Kidney (tissue), 14 donors: ENCODE results near the gene TCEANC2. TPM values are rescaled to one million over a fixed set of nuclear protein-coding genes. Genes with fewer than 3 reads are reported as not detected.
A peak's percentile ranks its signal among the peaks of the same experiment; 100 is the strongest.
"Not testable (repeated sequence)": the region's sequence is repeated elsewhere in the genome, so short reads cannot be mapped to it uniquely, and the experiment has no call there.

Source experiments
- DNase-seq, 5 donors: peaks; one replicate each; pipeline ENCODE4 v3.0.0-alpha.2; 2013 to 2020
- FAIRE-seq: peaks from 2 replicates; lab custom pipeline; 2012; peaks lifted over from hg19 to GRCh38; lab: Jason Lieb, UNC
- H3K27ac ChIP-seq, 2 donors: one replicate each; pipeline ENCODE4 v1.7.0; 2013; ENCODE audit warnings: low read depth in 2 of 2, low read length in 2 of 2, inconsistent platforms in 1 of 2
- H3K27me3 ChIP-seq: one replicate; pipeline ENCODE4 v1.7.1; 2013; ENCODE audit warnings: low read length, inconsistent platforms; ENCODE audit not compliant: control insufficient read depth, insufficient read depth
- H3K36me3 ChIP-seq, 3 donors: one replicate each; pipeline versions ENCODE4 v1.7.0 to v1.7.1; 2013; ENCODE audit warnings: low read length in 3 of 3, control low read depth in 1 of 3, inconsistent platforms in 1 of 3; ENCODE audit not compliant: insufficient read depth in 3 of 3, control insufficient read depth in 2 of 3
- H3K4me1 ChIP-seq, 3 donors: one replicate each; pipeline versions ENCODE4 v1.7.0 to v1.7.1; 2013; ENCODE audit warnings: low read length in 3 of 3, inconsistent platforms in 1 of 3, low read depth in 1 of 3; ENCODE audit not compliant: control insufficient read depth in 2 of 3, insufficient read depth in 2 of 3
- H3K4me3 ChIP-seq, 3 donors: one replicate each; pipeline versions ENCODE4 v1.7.0 to v1.8.1; 2013; ENCODE audit warnings: low read length in 3 of 3, control low read depth in 1 of 3, inconsistent platforms in 1 of 3
- H3K9ac ChIP-seq, 3 donors: one replicate each; pipeline versions ENCODE4 v1.7.0 to v1.7.1; 2013; ENCODE audit warnings: low read length in 3 of 3, control low read depth in 1 of 3, inconsistent platforms in 1 of 3
- H3K9me3 ChIP-seq, 3 donors: one replicate each; pipeline versions ENCODE4 v1.7.0 to v1.7.1; 2013; ENCODE audit warnings: low read length in 3 of 3, control low read depth in 1 of 3, inconsistent platforms in 1 of 3; ENCODE audit not compliant: control insufficient read depth in 2 of 3, insufficient read depth in 1 of 3
- CTCF ChIP-seq: IDR thresholded peaks from 3 replicates; pipeline ENCODE4 v1.5.1; 2012; ENCODE audit warnings: mild to moderate bottlenecking, moderate library complexity, borderline replicate concordance; ENCODE audit not compliant: insufficient read depth; ENCODE audit errors: extremely low read depth
- intact Hi-C: fragments of 100-400 bp; cut with DNase I; formaldehyde crosslinking; loops from one replicate; pipeline ENCODE4 v1.11.1; 2022
- polyA plus RNA-seq: library from polyadenylated mRNA; stranded (reverse); fragments of 350-450 nt; fragmentation: Illumina TruSeq; extraction: RNeasy Lipid Tissue Mini Kit (QIAGEN cat#74804); gene quantifications from one replicate; pipeline ENCODE4 v1.2.3, GENCODE V29; 2014; ENCODE audit warnings: low read depth, low replicate concordance; ENCODE audit not compliant: insufficient read depth
- total RNA-seq: library from RNA; stranded (reverse); fragmentation: NEBNext Ultra II Directional; extraction: Animal tissue kit (Norgen Biotek cat#: 25700); gene quantifications from one replicate; pipeline ENCODE4 v1.2.1, GENCODE V29; 2021
- donor health status: control.
- donor health status: control.
- donor health status: control.
- donor health status: control.
- donor health status: control.
- donor health status: DM: yes; HTN: yes; CAD: no.
- donor health status: Normal renal cell carcinoma (clear cell type).

Gene TCEANC2
- total and polyA plus RNA-seq, 2 donors from 2014 or later, result 3.1 to 5.1 TPM

DNA sequence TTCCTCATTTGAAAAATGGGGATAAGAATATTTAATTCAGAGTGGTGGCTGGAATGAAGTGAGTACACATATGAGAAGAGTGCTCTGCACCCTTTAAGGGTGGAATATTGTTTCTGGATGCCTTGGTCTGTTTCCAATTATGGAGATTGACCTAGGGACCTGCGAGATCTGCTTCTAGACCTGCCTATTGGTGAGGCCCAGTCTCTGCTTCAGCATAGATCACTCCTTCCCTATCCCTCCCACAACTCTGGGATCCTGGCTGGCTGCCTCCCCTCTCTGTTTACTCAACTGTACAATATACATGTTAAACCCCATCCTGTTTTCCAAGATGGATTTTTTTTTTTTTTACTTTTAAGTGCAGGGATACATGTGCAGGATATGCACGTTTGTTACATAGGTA lies 29.1 kb upstream of the TCEANC2 start:
- intact Hi-C loops, result no loop called here
- no peaks in the 10 kb centered on the region for H3K27me3 ChIP-seq
- no peak for DNase-seq
- no peak for FAIRE-seq
- no peak overlapping the region for H3K9ac ChIP-seq
- peaks cover 0 to 5% (median 0%) of the 10 kb centered on the region in 3 donors for H3K36me3 ChIP-seq
- no peaks in the 10 kb centered on the region for H3K4me1 ChIP-seq
- H3K27ac ChIP-seq, result no peak overlapping the region
- no peaks in the 10 kb centered on the region for H3K9me3 ChIP-seq
- no peak overlapping the region for H3K4me3 ChIP-seq
- no peak for TF ChIP-seq CTCF

- H3K9ac ChIP-seq, H3K27me3 ChIP-seq, DNase-seq, H3K27ac ChIP-seq, intact Hi-C loops, H3K36me3 ChIP-seq, H3K9me3 ChIP-seq, H3K4me1 ChIP-seq, H3K4me3 ChIP-seq, FAIRE-seq: not testable (repeated sequence)
Observed at GRCh38 chr1:54024811-54025210, 28.6 kb upstream of the TCEANC2 start.

GRCh38 chr1:54027848-54028247 lies 25.6 kb upstream of the TCEANC2 start:
- Histone ChIP-seq H3K9ac (no peak overlapping the region), H3K36me3 (peaks cover 0 to 8% (median 4%) of the 10 kb centered on the region in 3 donors), H3K4me1 (no peaks in the 10 kb centered on the region), H3K27me3 (no peaks in the 10 kb centered on the region), H3K27ac (no peak overlapping the region), H3K4me3 (no peak overlapping the region), H3K9me3 (no peaks in the 10 kb centered on the region)
- DNase-seq (peak in 2 of 5 donors; percentile 37 to 46), FAIRE-seq (no peak)
- intact Hi-C loops, result no loop called here
- TF ChIP-seq CTCF, result no peak

DNA sequence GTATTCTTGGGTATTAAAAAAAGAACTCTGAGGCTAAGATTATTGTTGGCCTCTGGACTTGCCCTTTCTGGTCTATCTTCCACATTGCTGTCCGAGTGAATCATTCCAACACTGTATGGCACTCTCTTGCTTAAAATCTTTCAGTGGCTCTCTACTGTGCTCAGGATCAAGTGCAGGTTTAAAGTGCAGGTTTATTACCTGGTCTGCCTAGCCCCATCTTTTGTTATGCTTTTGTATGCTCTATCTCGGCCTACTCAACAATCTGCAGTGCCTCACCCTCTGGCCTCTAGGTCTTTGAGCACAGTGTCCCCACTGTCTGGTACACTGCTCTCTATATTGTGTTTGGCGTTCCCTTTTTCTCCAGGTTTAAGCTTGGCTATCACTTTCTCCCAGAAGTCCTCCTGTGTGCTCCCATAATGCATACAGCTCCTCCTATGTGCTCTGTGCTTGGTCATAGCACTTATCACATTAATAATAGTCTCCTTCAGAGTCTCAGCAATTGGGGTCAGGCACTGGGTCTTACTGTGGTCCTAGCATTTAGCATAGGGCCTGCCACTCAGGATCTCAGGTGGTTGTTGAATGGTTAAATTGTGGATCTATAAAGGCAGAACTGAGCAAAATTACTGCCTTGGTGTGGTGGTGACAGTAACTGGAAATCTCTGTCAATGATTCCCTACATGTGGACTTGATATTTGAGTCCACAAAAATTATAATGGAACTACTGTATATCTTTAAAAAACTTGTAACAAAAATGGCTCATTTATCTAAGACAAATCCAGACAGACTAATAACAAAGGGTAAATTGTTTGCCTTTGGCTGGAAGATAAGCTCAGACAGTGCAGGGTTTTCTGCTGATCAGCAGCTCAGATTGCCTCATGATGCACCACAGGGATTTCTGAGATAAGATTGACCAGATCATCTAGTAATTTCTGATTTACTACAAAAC lies 24.8 kb upstream of the TCEANC2 start:
- intact Hi-C loops, result no loop called here
- no peak for TF ChIP-seq CTCF
- no peak for FAIRE-seq
- no peaks in the 10 kb centered on the region for H3K9me3 ChIP-seq
- H3K27ac ChIP-seq, result no peak overlapping the region
- H3K36me3 ChIP-seq, result peaks cover 0 to 8% (median 4%) of the 10 kb centered on the region in 3 donors
- no peak for DNase-seq
- H3K9ac ChIP-seq, result no peak overlapping the region
- H3K4me1 ChIP-seq, result no peaks in the 10 kb centered on the region
- H3K27me3 ChIP-seq, result no peaks in the 10 kb centered on the region
- no peak overlapping the region for H3K4me3 ChIP-seq
